A673 (cell line): ENCODE results near the gene SULT2B1.

ENCODE experiments used
- EZH2 ChIP-seq: fragments of 200-600 bp; sonication (generic); IDR thresholded peaks from 2 replicates; pipeline ENCODE4 v1.6.1; 2017; ENCODE audit warnings: borderline replicate concordance, low read depth, mild to moderate bottlenecking, mixed read lengths, antibody characterized with exemption, low read length; ENCODE audit not compliant: poor library complexity, severe bottlenecking
- TF ChIP-seq, protein P1 (sequence below): fragments of 300-800, 200-600 bp; sonication (generic); conservative IDR thresholded peaks from 2 replicates; pipeline ENCODE4 v1.5.1; 2017; ENCODE audit warnings: low read depth, mild to moderate bottlenecking, antibody characterized with exemption, low read length, moderate library complexity, mixed read lengths

- TF ChIP-seq, protein P1, sequence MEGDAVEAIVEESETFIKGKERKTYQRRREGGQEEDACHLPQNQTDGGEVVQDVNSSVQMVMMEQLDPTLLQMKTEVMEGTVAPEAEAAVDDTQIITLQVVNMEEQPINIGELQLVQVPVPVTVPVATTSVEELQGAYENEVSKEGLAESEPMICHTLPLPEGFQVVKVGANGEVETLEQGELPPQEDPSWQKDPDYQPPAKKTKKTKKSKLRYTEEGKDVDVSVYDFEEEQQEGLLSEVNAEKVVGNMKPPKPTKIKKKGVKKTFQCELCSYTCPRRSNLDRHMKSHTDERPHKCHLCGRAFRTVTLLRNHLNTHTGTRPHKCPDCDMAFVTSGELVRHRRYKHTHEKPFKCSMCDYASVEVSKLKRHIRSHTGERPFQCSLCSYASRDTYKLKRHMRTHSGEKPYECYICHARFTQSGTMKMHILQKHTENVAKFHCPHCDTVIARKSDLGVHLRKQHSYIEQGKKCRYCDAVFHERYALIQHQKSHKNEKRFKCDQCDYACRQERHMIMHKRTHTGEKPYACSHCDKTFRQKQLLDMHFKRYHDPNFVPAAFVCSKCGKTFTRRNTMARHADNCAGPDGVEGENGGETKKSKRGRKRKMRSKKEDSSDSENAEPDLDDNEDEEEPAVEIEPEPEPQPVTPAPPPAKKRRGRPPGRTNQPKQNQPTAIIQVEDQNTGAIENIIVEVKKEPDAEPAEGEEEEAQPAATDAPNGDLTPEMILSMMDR, result no peak
- no peak for TF ChIP-seq EZH2
Observed at GRCh38 chr19:48512504-48513288, 39.3 kb upstream of the SULT2B1 start.
